H1 (cell line): ENCODE measurements around the gene CMTM2.

ENCODE experiments used
- ASH2L ChIP-seq: fragments of 200-600, 300-600 bp; sonication (generic); IDR thresholded peaks from one replicate; pipeline ENCODE4 v1.7.1; 2017; ENCODE audit warnings: low read length
- EGR1 ChIP-seq: IDR thresholded peaks from 2 replicates; pipeline ENCODE4 v1.6.1; 2011; ENCODE audit warnings: low read depth, low read length, borderline replicate concordance
- EZH2 ChIP-seq: fragments of 200-600 bp; sonication (generic); IDR thresholded peaks from 2 replicates; pipeline ENCODE4 v1.7.1; 2012; ENCODE audit warnings: low read depth, mild to moderate bottlenecking, moderate library complexity, low read length, inconsistent platforms; ENCODE audit not compliant: severe bottlenecking

GRCh38 chr16:66594739-66595138 lies 15.5 kb downstream of the CMTM2 start:
- TF ChIP-seq ASH2L (no peak), EGR1 (no peak), EZH2 (no peak)
